Measurements from ENCODE around the gene SLC6A3.

Gene SLC6A3

GRCh38 chr5:1431896-1432295 lies 13.3 kb downstream of the SLC6A3 start:
- H3K4me3 ChIP-seq: no peak overlapping the region
- DNase-seq (ENCODE audit: low spot score): no peak
- no peak overlapping the region for H3K27ac ChIP-seq
- TF ChIP-seq CTCF (IDR thresholded peaks at IDR 0.05): no peak

GRCh38 chr5:1431021-1431811 lies 14.0 kb downstream of the SLC6A3 start:
- H3K27ac ChIP-seq: no peak overlapping the region
- TF ChIP-seq CTCF (IDR thresholded peaks at IDR 0.05): no peak
- peak; percentile 62 for DNase-seq (ENCODE audit: low spot score)
- H3K4me3 ChIP-seq: no peak overlapping the region

- Histone ChIP-seq H3K4me3 (no peak overlapping the region), H3K27ac (no peak overlapping the region)
- peak; percentile 64 for DNase-seq (ENCODE audit: low spot score)
- no peak for TF ChIP-seq CTCF (IDR thresholded peaks at IDR 0.05)
These were observed 15.0 kb downstream of the SLC6A3 start for GRCh38 chr5:1430121-1430795.

GRCh38 chr5:1429496-1429895 lies 15.7 kb downstream of the SLC6A3 start:
- TF ChIP-seq CTCF (IDR thresholded peaks at IDR 0.05): no peak
- no peak overlapping the region for H3K4me3 ChIP-seq
- H3K27ac ChIP-seq: no peak overlapping the region
- DNase-seq (ENCODE audit: low spot score): no peak

DNA sequence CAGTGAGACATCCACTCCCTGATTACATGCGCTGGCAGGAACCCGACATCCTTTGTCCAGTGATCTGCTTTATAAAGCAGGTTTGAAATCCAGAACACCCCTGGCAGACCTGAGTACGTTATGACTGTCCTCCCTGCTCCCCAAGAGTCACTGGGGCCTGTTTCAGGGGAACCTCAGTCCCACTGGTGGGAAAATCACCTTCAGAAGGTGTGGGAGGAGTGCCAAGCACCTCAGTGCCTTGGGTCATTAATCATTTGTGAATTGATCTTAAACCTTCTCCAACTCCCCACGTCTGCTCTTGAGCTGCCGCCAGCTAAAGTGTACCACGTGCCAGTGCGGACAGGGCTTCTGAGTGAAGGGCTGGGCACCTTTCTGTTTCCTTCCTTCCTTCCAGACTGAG lies 16.2 kb downstream of the SLC6A3 start:
- no peak for TF ChIP-seq CTCF (IDR thresholded peaks at IDR 0.05)
- DNase-seq (ENCODE audit: low spot score): no peak
- Histone ChIP-seq H3K27ac (no peak overlapping the region), H3K4me3 (no peak overlapping the region)

- no peak for DNase-seq (ENCODE audit: low spot score)
- Histone ChIP-seq H3K27ac (no peak overlapping the region), H3K4me3 (no peak overlapping the region)
- no peak for TF ChIP-seq CTCF (IDR thresholded peaks at IDR 0.05)
These were observed 17.1 kb downstream of the SLC6A3 start for GRCh38 chr5:1428107-1428506.

DNA sequence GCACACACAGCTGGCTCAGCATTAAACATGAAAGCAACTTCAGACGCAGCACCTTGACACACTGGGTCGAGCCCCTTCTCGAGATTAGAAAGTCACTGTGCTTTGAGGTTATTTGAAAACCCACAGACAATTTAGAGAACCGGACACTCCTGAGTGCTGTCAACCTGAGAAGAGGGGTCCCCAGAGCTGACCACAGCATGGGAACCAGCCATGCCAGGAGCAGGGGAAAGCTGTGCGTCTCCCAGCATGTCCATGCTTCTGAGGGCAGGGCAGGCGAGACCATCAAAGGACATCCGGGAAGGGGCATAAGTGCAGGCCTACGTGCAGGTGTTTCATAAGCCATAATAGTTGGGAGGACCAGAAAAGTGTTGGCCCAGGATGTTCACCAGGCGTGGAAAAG lies 20.5 kb downstream of the SLC6A3 start:
- no peak for DNase-seq (ENCODE audit: low spot score)
- Histone ChIP-seq H3K4me3 (no peak overlapping the region), H3K27ac (no peak overlapping the region)
- TF ChIP-seq CTCF (IDR thresholded peaks at IDR 0.05): no peak

All from coronary artery (tissue), 2 donors.